Ishikawa (cell line): ENCODE results near the gene HOXD8.

Experiments used
- CEBPB ChIP-seq: IDR thresholded peaks from 2 replicates; pipeline ENCODE4 v1.6.1; 2012
- CREB1 ChIP-seq: IDR thresholded peaks from 2 replicates; pipeline ENCODE4 v1.6.1; 2012; ENCODE audit warnings: low read depth
- EGR1 ChIP-seq: IDR thresholded peaks from 2 replicates; pipeline ENCODE4 v1.6.1; 2012
- EP300 ChIP-seq: IDR thresholded peaks from 2 replicates; pipeline ENCODE4 v1.6.1; 2012; ENCODE audit warnings: borderline replicate concordance
- FOXM1 ChIP-seq: IDR thresholded peaks from 2 replicates; pipeline ENCODE4 v1.6.1; 2012; ENCODE audit warnings: low read depth, borderline replicate concordance
- MAX ChIP-seq: IDR thresholded peaks from 2 replicates; pipeline ENCODE4 v1.6.1; 2012
- NFIC ChIP-seq: IDR thresholded peaks from 2 replicates; pipeline ENCODE4 v1.6.1; 2012
- RAD21 ChIP-seq: IDR thresholded peaks from 2 replicates; pipeline ENCODE4 v1.6.1; 2012; ENCODE audit warnings: low read depth
- REST ChIP-seq: IDR thresholded peaks from 2 replicates; pipeline ENCODE4 v1.6.1; 2012; ENCODE audit warnings: low read depth, mild to moderate bottlenecking
- TAF1 ChIP-seq: IDR thresholded peaks from 2 replicates; pipeline ENCODE4 v1.6.1; 2012; ENCODE audit warnings: low read depth, mild to moderate bottlenecking
- TCF12 ChIP-seq: IDR thresholded peaks from 2 replicates; pipeline ENCODE4 v1.6.1; 2012; ENCODE audit warnings: low read depth
- TEAD4 ChIP-seq: IDR thresholded peaks from 2 replicates; pipeline ENCODE4 v1.6.1; 2012
- USF1 ChIP-seq: IDR thresholded peaks from 2 replicates; pipeline ENCODE4 v1.6.1; 2012
- YY1 ChIP-seq: IDR thresholded peaks from 2 replicates; pipeline ENCODE4 v1.6.1; 2012; ENCODE audit warnings: low read depth
- ZBTB7A ChIP-seq: IDR thresholded peaks from 2 replicates; pipeline ENCODE4 v1.6.1; 2012; ENCODE audit warnings: low read depth

HOXD8 gene

GRCh38 chr2:176128982-176129796 is at the start of gene HOXD8:
Gene HOXD8 (plus strand): TSS chr2:176129705. CDS start chr2:176130367, 662 bp downstream.
- no peak for TF ChIP-seq CEBPB
- TF ChIP-seq CREB1: no peak
- no peak for TF ChIP-seq EGR1
- peak; percentile 94 for TF ChIP-seq TAF1
- TF ChIP-seq RAD21: peak; percentile 2; the same call in 1 of the 2 replicates
- 0 out of 2 replicates have a peak, but pooled peaks have one; percentile 21 for TF ChIP-seq ZBTB7A
- peak; percentile 64; the same call in 1 of the 2 replicates for TF ChIP-seq TEAD4
- TF ChIP-seq TCF12: peak; percentile 55
- TF ChIP-seq MAX: peak; percentile 88
- TF ChIP-seq FOXM1: peak; percentile 30; the same call in 1 of the 2 replicates
- peak; percentile 36; the same call in 1 of the 2 replicates for TF ChIP-seq EP300
- TF ChIP-seq NFIC: peak; percentile 65
- peak; percentile 58; the same call in 1 of the 2 replicates for TF ChIP-seq YY1
- no peak for TF ChIP-seq REST
- TF ChIP-seq USF1: peak; percentile 24; the same call in 1 of the 2 replicates

GRCh38 chr2:176079831-176080539 is 49.5 kb upstream of the HOXD8 start:
- TF ChIP-seq REST (no peak), FOXM1 (no peak), YY1 (no peak), TCF12 (no peak), MAX (no peak), ZBTB7A (peak; percentile 98), TEAD4 (no peak), TAF1 (no peak), CEBPB (no peak), NFIC (no peak), EGR1 (no peak), RAD21 (peak; percentile 42; the same call in 1 of the 2 replicates), USF1 (no peak)

- TF ChIP-seq CREB1: no peak
- TF ChIP-seq USF1: peak; percentile 58
- TF ChIP-seq MAX: peak; percentile 97
- TF ChIP-seq TCF12: no peak; the same call in 1 of the 2 replicates
- no peak for TF ChIP-seq ZBTB7A
- TF ChIP-seq EP300: no peak
- TF ChIP-seq EGR1: peak; percentile 35; the same call in 1 of the 2 replicates
- TF ChIP-seq NFIC: no peak
- no peak for TF ChIP-seq TEAD4
Observed at GRCh38 chr2:176080540-176081375, 48.7 kb upstream of the HOXD8 start.

- TF ChIP-seq EGR1 (no peak), MAX (no peak), TCF12 (no peak), FOXM1 (no peak), NFIC (no peak), TEAD4 (no peak), EP300 (no peak), CREB1 (no peak), USF1 (no peak), YY1 (no peak), RAD21 (no peak), CEBPB (no peak), REST (no peak), ZBTB7A (no peak), TAF1 (no peak)
Observed at GRCh38 chr2:176081376-176081836, 48.1 kb upstream of the HOXD8 start.
